ENCODE results near the gene PTPRB. TPM values are rescaled to one million over a fixed set of nuclear protein-coding genes. Genes with fewer than 3 reads are reported as not detected.

The PTPRB gene
- total RNA-seq, 2 donors from 2014 or later: 0.22 TPM; not detected in 1

GRCh38 chr12:70592664-70593063 lies 44.6 kb downstream of the PTPRB start:
- H3K27ac Mint-ChIP-seq: no peak overlapping the region
- no peaks in the 10 kb centered on the region for H3K9me3 Mint-ChIP-seq
- Histone ChIP-seq H3K4me3 (ENCODE audit: low read length) (no peak overlapping the region), H3K4me1 (ENCODE audit: control insufficient read depth, insufficient read depth, low read length) (no peaks in the 10 kb centered on the region), H3K9ac (ENCODE audit: extremely low read depth, low read length, poor library complexity, severe bottlenecking) (no peak overlapping the region), H3K27ac (ENCODE audit: low read depth, low read length) (no peak overlapping the region), H3K9me3 (ENCODE audit: control insufficient read depth, low read length) (no peaks in the 10 kb centered on the region), H3K36me3 (ENCODE audit: control insufficient read depth, insufficient read depth, low read length) (no peaks in the 10 kb centered on the region), H3K27me3 (ENCODE audit: control insufficient read depth, insufficient read depth, low read length, poor library complexity, severe bottlenecking) (no peaks in the 10 kb centered on the region)
- no peak for DNase-seq
- WGBS, 2 experiments (ENCODE audit: insufficient coverage in 1 of 2, insufficient read length in 1 of 2): no CpG with 5 or more reads among the region's 2 CpGs
- no peaks in the 10 kb centered on the region for H3K27me3 Mint-ChIP-seq (ENCODE audit: insufficient read depth)
- no peak overlapping the region for H3K4me3 Mint-ChIP-seq
- no peaks in the 10 kb centered on the region for H3K36me3 Mint-ChIP-seq (ENCODE audit: low read depth)
- peaks cover 6% of the 10 kb centered on the region for H3K4me1 Mint-ChIP-seq
- no peak for TF ChIP-seq CTCF (conservative IDR thresholded peaks at IDR 0.05)

- no peak overlapping the region for H3K27ac Mint-ChIP-seq
- no peak for TF ChIP-seq CTCF (conservative IDR thresholded peaks at IDR 0.05)
These were observed 46.5 kb downstream of the PTPRB start for GRCh38 chr12:70590549-70591226.

GRCh38 chr12:70590051-70590450 lies 47.2 kb downstream of the PTPRB start:
- Mint-ChIP-seq H3K4me3 (no peak overlapping the region), H3K36me3 (ENCODE audit: low read depth) (no peaks in the 10 kb centered on the region)
- WGBS, 2 experiments (ENCODE audit: insufficient coverage in 1 of 2, insufficient read length in 1 of 2): 29 to 49% methylated on average over 1 to 6 of the region's 6 CpGs

More at GRCh38 chr12:70590549-70591226, 46.5 kb downstream of the PTPRB start:
- Histone ChIP-seq H3K9ac (ENCODE audit: extremely low read depth, low read length, poor library complexity, severe bottlenecking) (no peak overlapping the region), H3K27ac (ENCODE audit: low read depth, low read length) (no peak overlapping the region), H3K4me1 (ENCODE audit: control insufficient read depth, insufficient read depth, low read length) (no peaks in the 10 kb centered on the region), H3K27me3 (ENCODE audit: control insufficient read depth, insufficient read depth, low read length, poor library complexity, severe bottlenecking) (no peaks in the 10 kb centered on the region), H3K9me3 (ENCODE audit: control insufficient read depth, low read length) (peaks cover 7% of the 10 kb centered on the region), H3K36me3 (ENCODE audit: control insufficient read depth, insufficient read depth, low read length) (no peaks in the 10 kb centered on the region), H3K4me3 (ENCODE audit: low read length) (no peak overlapping the region)
- Mint-ChIP-seq H3K27me3 (ENCODE audit: insufficient read depth) (no peaks in the 10 kb centered on the region), H3K36me3 (ENCODE audit: low read depth) (no peaks in the 10 kb centered on the region), H3K9me3 (peaks cover 11% of the 10 kb centered on the region), H3K4me3 (no peak overlapping the region), H3K4me1 (peaks cover 3% of the 10 kb centered on the region)
- no peak for DNase-seq
- WGBS, 2 experiments (ENCODE audit: insufficient coverage in 1 of 2, insufficient read length in 1 of 2): 91 to 92% methylated on average over 3 to 4 of the region's 4 CpGs

More at GRCh38 chr12:70590051-70590450, 47.2 kb downstream of the PTPRB start:
- H3K4me3 ChIP-seq (ENCODE audit: low read length): no peak overlapping the region
- Mint-ChIP-seq H3K9me3 (peaks cover 14% of the 10 kb centered on the region), H3K27me3 (ENCODE audit: insufficient read depth) (no peaks in the 10 kb centered on the region), H3K4me1 (peaks cover 3% of the 10 kb centered on the region), H3K27ac (no peak overlapping the region)
- peak; percentile 95 for DNase-seq
- no peaks in the 10 kb centered on the region for H3K36me3 ChIP-seq (ENCODE audit: control insufficient read depth, insufficient read depth, low read length)
- H3K27ac ChIP-seq (ENCODE audit: low read depth, low read length): no peak overlapping the region
- H3K9ac ChIP-seq (ENCODE audit: extremely low read depth, low read length, poor library complexity, severe bottlenecking): no peak overlapping the region
- H3K4me1 ChIP-seq (ENCODE audit: control insufficient read depth, insufficient read depth, low read length): no peaks in the 10 kb centered on the region
- peaks cover 7% of the 10 kb centered on the region for H3K9me3 ChIP-seq (ENCODE audit: control insufficient read depth, low read length)
- H3K27me3 ChIP-seq (ENCODE audit: control insufficient read depth, insufficient read depth, low read length, poor library complexity, severe bottlenecking): no peaks in the 10 kb centered on the region
- TF ChIP-seq CTCF (conservative IDR thresholded peaks at IDR 0.05): peak; percentile 95
